ENCODE data around the gene TCTN1. TPM values are rescaled to one million over a fixed set of nuclear protein-coding genes. Genes with fewer than 3 reads are reported as not detected.

The TCTN1 gene
- total and polyA plus RNA-seq, 2 of the 4 experiments (the other 2 are of a cell fraction), result 11.7 to 18.8 TPM

DNA sequence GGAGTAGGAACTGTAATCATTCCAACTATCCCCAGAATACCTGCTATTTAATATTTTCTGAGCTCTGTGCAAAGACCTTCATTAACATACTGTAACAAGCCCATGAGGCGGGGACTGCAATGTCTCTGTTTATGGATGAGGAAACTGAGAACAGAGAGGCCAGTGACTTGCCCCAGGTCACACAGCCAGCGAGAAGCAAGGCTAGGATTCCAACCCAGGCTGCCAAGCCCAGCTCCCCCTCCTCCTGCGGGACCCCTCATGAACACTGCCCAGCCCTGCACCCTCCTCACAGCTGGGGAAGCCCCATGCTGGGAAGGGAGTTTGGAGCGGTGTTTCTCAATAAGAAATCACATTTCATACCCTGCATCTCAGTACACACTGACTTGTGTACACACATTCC lies 64.1 kb downstream of the TCTN1 start:
- ChIA-PET CTCF (no interaction called here), POLR2A (ENCODE audit: unreplicated experiment) (no interaction called here)
- H3K18ac ChIP-seq (ENCODE audit: low read depth, low read length), result no peak overlapping the region
- H3K9me3 ChIP-seq (ENCODE audit: control insufficient read depth, insufficient read depth, low read length), result no peaks in the 10 kb centered on the region
- dilution Hi-C loops (cut with HindIII; ENCODE audit: low sequenced_read_pairs, unreplicated experiment), result no loop called here
- H4K8ac ChIP-seq (ENCODE audit: low read depth in 2 of 2, low read length in 2 of 2), result no peak overlapping the region
- H3K4ac ChIP-seq (ENCODE audit: low read depth, low read length), result no peak overlapping the region
- no peak overlapping the region for H4K91ac ChIP-seq (ENCODE audit: insufficient read depth, low read depth, low read length)
- ATAC-seq (ENCODE audit: low read depth), result no peak
- no peak overlapping the region for H2AK5ac ChIP-seq (ENCODE audit: low read depth, low read length)
- DNase-seq, result no peak
- no peaks in the 10 kb centered on the region for H3K36me3 ChIP-seq (ENCODE audit: control insufficient read depth, insufficient read depth, low read length)
- H2BK15ac ChIP-seq (ENCODE audit: low read depth, low read length), result no peak overlapping the region
- H2AFZ ChIP-seq (replicated peaks; ENCODE audit: low read length, poor library complexity), result no peak overlapping the region
- no peak overlapping the region for H3K4me3 ChIP-seq (ENCODE audit: insufficient read depth, low read depth, low read length)
- no peak overlapping the region for H3K14ac ChIP-seq (replicated peaks; ENCODE audit: low read depth, low read length)
- H3K27ac ChIP-seq (ENCODE audit: insufficient read depth, low read length), result no peak overlapping the region
- BruUV-seq (replicated peaks), result no TSS peak
- no peaks in the 10 kb centered on the region; the same call in 1 of the 2 replicates for H3K27me3 ChIP-seq (ENCODE audit: control insufficient read depth, insufficient read depth, low read length)
- H2BK5ac ChIP-seq (ENCODE audit: low read depth, low read length, poor library complexity, severe bottlenecking), result no peak overlapping the region
- intact Hi-C loops (cut with micrococcal nuclease), result no loop called here
- no peak overlapping the region for H3K9ac ChIP-seq (ENCODE audit: low read depth, low read length)
- no peak overlapping the region for H2AK9ac ChIP-seq (replicated peaks; ENCODE audit: low read depth, low read length, poor library complexity)
- H3K23ac ChIP-seq (ENCODE audit: low read depth, low read length), result no peak overlapping the region
- H3K4me1 ChIP-seq (ENCODE audit: control insufficient read depth, insufficient read depth, low read length), result no peaks in the 10 kb centered on the region
- TF ChIP-seq MAFK (IDR thresholded peaks at IDR 0.05; ENCODE audit: low read depth, low read length), result no peak
- no peak for TF ChIP-seq RAD21 (IDR thresholded peaks at IDR 0.05; ENCODE audit: low read length)
- no peak for TF ChIP-seq CHD1 (IDR thresholded peaks at IDR 0.05; ENCODE audit: low read depth, low read length)
- no peak for TF ChIP-seq NFE2L2 (IDR thresholded peaks at IDR 0.05; ENCODE audit: low read depth, low read length)
- TF ChIP-seq, protein P1, sequence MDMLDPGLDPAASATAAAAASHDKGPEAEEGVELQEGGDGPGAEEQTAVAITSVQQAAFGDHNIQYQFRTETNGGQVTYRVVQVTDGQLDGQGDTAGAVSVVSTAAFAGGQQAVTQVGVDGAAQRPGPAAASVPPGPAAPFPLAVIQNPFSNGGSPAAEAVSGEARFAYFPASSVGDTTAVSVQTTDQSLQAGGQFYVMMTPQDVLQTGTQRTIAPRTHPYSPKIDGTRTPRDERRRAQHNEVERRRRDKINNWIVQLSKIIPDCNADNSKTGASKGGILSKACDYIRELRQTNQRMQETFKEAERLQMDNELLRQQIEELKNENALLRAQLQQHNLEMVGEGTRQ (IDR thresholded peaks at IDR 0.05; ENCODE audit: low read depth, low read length), result no peak
- no peak for TF ChIP-seq ELK1 (IDR thresholded peaks at IDR 0.05; ENCODE audit: borderline replicate concordance, low read depth, low read length)
- no peaks in the 10 kb centered on the region for H3K9me1 ChIP-seq (ENCODE audit: insufficient read depth, low read length)
- H2BK20ac ChIP-seq (ENCODE audit: low read depth, low read length), result no peak overlapping the region
- no peak overlapping the region for H4K5ac ChIP-seq (ENCODE audit: low read depth, low read length)
- no peaks in the 10 kb centered on the region for H3K79me1 ChIP-seq (ENCODE audit: low read depth in 1 of 2, low read length in 2 of 2)
- no peak overlapping the region for H3K56ac ChIP-seq (ENCODE audit: extremely low read depth, insufficient read depth, low read length)
- no peaks in the 10 kb centered on the region for H4K20me1 ChIP-seq (ENCODE audit: insufficient read depth, low read length)
- no peak overlapping the region for H3K4me2 ChIP-seq (ENCODE audit: low read depth, low read length)
- no peak overlapping the region for H2BK120ac ChIP-seq (ENCODE audit: low read depth, low read length)
- WGBS, 2 experiments (ENCODE audit: extremely low coverage in 2 of 2, insufficient read length in 1 of 2), result no CpG with 5 or more reads among the region's 4 CpGs
- in situ Hi-C loops (cut with MboI; ENCODE audit: low sequenced_read_pairs), result no loop called here

All from IMR-90 (cell line).